HG02623 (cell line): Measurements from ENCODE around the gene PAEP.

ENCODE experiments used
- ATAC-seq: cut with Tn5 transposase; IDR thresholded peaks from one replicate; pipeline ENCODE4 v1.9.1; 2021; ENCODE audit warnings: moderate library complexity; ENCODE audit not compliant: unreplicated experiment

PAEP gene

GRCh38 chr9:135590486-135591079 lies 29.0 kb downstream of the PAEP start:
- ATAC-seq, result no peak

- ATAC-seq, result no peak
These were observed 30.2 kb downstream of the PAEP start for GRCh38 chr9:135591506-135592330.

- ATAC-seq, result no peak
These were observed 30.7 kb downstream of the PAEP start for GRCh38 chr9:135592331-135592590.

GRCh38 chr9:135592625-135593024 lies 31.1 kb downstream of the PAEP start:
- ATAC-seq, result no peak

- ATAC-seq, result no peak
These were observed 34.7 kb downstream of the PAEP start for GRCh38 chr9:135596211-135596610.

GRCh38 chr9:135600296-135600817 lies 38.8 kb downstream of the PAEP start:
- ATAC-seq, result no peak

- no peak for ATAC-seq
These were observed 40.4 kb downstream of the PAEP start for GRCh38 chr9:135601988-135602387.

GRCh38 chr9:135602789-135603481 lies 41.4 kb downstream of the PAEP start:
- no peak for ATAC-seq

GRCh38 chr9:135604437-135605237 lies 43.1 kb downstream of the PAEP start:
- ATAC-seq, result no peak

GRCh38 chr9:135605238-135605781 lies 43.8 kb downstream of the PAEP start:
- no peak for ATAC-seq

GRCh38 chr9:135606885-135607259 lies 45.3 kb downstream of the PAEP start:
- ATAC-seq, result no peak

GRCh38 chr9:135607401-135608293 lies 46.1 kb downstream of the PAEP start:
- ATAC-seq, result no peak

- ATAC-seq, result no peak
These were observed 46.9 kb downstream of the PAEP start for GRCh38 chr9:135608294-135608998.

GRCh38 chr9:135608999-135609317 lies 47.4 kb downstream of the PAEP start:
- no peak for ATAC-seq

GRCh38 chr9:135609366-135609955 lies 47.9 kb downstream of the PAEP start:
- no peak for ATAC-seq

GRCh38 chr9:135610290-135611141 lies 49.0 kb downstream of the PAEP start:
- no peak for ATAC-seq

- no peak for ATAC-seq
These were observed 49.8 kb downstream of the PAEP start for GRCh38 chr9:135611142-135611874.

- ATAC-seq, result no peak
These were observed 50.3 kb downstream of the PAEP start for GRCh38 chr9:135611875-135612209.
